ENCODE data around the gene FNBP1L.

The FNBP1L gene

DNA sequence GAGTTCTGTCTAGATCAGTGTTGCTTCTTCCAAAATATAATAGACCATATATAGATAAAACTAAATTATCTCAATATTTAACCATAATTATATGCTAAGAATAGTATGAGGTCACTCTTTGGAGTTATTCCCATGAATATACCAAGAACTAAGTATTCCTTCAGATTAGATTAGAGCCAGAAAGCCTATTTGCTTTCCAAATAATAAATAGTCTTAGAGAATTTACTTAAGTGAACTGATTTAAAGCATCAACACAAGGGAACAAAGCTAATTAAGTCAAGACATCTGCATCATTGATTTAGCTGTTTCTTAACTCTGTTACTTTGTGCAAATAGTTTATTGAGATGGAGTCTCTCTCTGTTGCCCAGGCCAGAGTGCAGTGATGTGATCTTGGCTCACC is 35.7 kb downstream of the FNBP1L start:
- no peak for DNase-seq (ENCODE audit: low read depth in 1 of 2, low spot score in 1 of 2)

- no peak for DNase-seq (ENCODE audit: low read depth in 1 of 2, low spot score in 1 of 2)
These were observed 40.3 kb downstream of the FNBP1L start for GRCh38 chr1:93488207-93488606.

DNA sequence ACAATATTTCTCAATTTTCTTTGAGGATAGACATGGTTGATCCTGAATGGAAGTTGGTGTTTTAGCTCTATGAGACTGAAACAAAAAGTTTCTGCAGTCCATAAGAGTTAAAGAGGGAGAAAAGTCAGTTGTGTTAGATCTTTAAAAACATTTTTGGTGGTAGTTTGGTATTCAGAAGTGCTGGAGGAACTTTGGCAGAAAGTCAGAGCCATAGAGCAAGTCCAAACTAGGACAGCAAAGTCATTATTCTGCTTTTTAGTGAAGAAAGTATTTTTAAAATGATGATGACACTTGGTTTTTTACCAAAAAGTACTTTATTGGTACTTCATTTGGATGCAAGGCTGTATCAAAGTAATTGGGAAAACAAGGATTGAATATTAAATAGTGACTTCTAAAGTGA is 41.8 kb downstream of the FNBP1L start:
- no peak for DNase-seq (ENCODE audit: low read depth in 1 of 2, low spot score in 1 of 2)

DNA sequence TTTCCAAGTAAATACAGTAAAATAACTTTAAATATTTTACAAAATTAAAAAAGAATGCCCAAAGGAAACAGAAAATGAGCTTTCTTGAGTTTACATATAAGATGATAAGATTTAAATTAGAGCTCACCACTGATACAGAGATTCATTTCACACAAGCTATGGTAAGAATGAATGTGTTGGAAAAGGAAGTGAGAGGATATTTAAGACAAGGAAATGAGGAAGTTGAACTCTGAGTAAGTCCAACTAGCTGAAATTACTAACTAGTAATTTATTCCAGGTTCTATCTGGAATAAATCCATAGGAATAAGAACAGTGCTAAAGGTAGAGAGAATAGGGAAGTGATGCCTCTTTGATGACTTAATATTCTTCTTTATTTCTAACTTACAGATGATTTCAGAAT is 42.4 kb downstream of the FNBP1L start:
- no peak for DNase-seq (ENCODE audit: low read depth in 1 of 2, low spot score in 1 of 2)

- DNase-seq (ENCODE audit: low read depth in 1 of 2, low spot score in 1 of 2): no peak
These were observed 48.0 kb downstream of the FNBP1L start for GRCh38 chr1:93495911-93496310.

DNA sequence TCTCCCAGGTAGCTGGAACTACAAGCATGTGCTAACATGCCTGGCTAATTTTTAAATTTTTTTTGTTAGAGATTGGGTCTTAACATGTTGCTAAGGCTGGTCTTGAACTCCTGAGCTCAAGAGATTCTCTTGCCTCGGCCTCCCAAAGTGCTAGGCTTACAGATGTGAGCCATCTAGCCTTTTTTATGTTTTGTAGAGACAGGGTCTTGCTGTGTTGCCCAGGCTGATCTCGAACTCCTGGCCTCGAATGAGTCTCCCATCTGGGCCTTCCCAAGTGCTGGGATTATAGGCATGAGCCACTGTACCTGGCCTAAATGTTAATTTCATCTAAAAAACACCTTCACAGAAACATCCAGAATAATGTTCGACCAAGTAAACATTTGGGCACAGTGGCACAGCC is 48.6 kb downstream of the FNBP1L start:
- no peak for DNase-seq (ENCODE audit: low read depth in 1 of 2, low spot score in 1 of 2)

- no peak for DNase-seq (ENCODE audit: low read depth in 1 of 2, low spot score in 1 of 2)
These were observed 51.2 kb downstream of the FNBP1L start for GRCh38 chr1:93499075-93499474.

DNA sequence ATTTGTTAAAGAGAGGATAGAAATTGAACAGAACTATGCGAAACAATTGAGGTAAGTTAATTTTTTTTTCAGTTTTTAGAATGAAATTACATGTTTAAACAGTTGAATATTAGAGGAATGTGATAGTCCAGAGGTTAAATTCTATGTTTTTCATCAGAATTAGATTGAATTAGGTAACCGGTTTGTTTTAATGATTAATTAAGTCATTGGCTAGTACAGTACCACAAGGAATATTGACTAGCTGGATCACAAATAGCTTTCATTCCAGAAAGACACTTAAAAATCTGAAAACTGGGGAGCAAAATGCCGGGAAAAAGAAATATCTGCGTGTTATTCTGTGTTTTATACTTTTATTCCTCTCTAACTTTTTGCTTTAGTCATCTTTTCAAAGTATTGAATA is 51.6 kb downstream of the FNBP1L start:
- no peak for DNase-seq (ENCODE audit: low read depth in 1 of 2, low spot score in 1 of 2)

- no peak for DNase-seq (ENCODE audit: low read depth in 1 of 2, low spot score in 1 of 2)
These were observed 52.4 kb downstream of the FNBP1L start for GRCh38 chr1:93500275-93500674.

DNA sequence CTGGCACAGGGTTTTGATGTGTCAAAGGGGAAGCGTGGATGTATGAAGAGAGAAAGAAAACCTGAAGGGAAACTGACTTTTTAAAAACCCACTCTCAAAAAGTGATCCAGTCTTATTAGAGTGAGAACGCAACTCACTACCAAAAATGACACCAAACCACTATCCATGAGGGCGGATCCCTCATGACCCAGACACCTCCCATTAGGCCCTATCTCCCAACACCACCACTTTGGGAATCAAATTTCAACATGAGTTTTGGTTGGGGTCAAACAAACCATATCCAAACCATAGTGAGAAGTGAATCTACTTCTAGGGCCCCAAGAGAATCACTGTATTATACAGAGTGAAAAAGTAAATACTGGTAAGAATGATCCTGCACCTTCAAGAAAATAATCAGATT is 53.5 kb downstream of the FNBP1L start:
- DNase-seq (ENCODE audit: low read depth in 1 of 2, low spot score in 1 of 2): no peak

DNA sequence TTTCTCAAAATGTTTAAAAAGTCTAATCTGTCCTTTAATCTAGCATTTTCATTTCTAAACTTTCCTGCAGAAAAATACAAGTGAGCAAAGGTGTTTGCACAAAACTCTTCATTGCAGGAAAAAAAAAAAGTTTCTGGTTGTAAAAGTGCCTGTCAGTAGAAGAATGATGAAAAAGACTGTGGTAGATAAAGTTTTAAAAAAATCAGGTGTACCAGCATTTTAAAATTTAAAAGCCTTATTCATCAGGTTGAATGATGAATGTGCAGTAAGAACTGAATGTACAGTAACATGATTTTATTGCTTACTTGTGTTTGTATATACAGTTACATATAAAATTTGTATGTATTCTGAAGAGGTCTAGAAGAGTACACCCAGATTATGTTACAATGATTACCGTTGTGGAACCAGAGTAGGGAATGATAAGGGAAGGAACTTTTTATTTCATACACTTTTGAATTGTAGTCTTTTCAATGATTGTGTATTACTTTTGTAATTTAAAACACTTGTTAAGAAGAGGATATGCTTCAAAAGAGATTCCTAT is 54.0 kb downstream of the FNBP1L start:
- DNase-seq (ENCODE audit: low read depth in 1 of 2, low spot score in 1 of 2): no peak

GRCh38 chr1:93502571-93502970 is 54.7 kb downstream of the FNBP1L start:
- DNase-seq (ENCODE audit: low read depth in 1 of 2, low spot score in 1 of 2): no peak

DNA sequence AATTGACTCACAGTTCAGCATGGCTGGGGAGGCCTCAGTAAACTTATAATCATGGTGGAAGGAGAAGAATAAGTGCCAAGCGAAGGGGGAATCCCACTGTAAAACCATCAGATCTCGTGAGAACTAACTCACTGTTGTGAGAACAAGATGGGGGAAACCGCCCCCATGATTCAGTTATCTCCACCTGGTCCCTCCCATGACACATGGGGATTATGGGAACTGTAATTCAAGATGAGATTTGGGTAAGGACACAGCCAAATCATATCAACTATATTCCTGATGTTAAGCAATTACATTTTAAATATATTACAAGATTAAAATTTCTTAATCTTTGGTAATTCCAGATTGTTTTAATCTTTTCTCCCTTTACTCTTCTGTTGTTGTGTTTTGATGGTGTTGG is 55.2 kb downstream of the FNBP1L start:
- DNase-seq (ENCODE audit: low read depth in 1 of 2, low spot score in 1 of 2): no peak

- no peak for DNase-seq (ENCODE audit: low read depth in 1 of 2, low spot score in 1 of 2)
These were observed 55.9 kb downstream of the FNBP1L start for GRCh38 chr1:93503816-93504215.

DNA sequence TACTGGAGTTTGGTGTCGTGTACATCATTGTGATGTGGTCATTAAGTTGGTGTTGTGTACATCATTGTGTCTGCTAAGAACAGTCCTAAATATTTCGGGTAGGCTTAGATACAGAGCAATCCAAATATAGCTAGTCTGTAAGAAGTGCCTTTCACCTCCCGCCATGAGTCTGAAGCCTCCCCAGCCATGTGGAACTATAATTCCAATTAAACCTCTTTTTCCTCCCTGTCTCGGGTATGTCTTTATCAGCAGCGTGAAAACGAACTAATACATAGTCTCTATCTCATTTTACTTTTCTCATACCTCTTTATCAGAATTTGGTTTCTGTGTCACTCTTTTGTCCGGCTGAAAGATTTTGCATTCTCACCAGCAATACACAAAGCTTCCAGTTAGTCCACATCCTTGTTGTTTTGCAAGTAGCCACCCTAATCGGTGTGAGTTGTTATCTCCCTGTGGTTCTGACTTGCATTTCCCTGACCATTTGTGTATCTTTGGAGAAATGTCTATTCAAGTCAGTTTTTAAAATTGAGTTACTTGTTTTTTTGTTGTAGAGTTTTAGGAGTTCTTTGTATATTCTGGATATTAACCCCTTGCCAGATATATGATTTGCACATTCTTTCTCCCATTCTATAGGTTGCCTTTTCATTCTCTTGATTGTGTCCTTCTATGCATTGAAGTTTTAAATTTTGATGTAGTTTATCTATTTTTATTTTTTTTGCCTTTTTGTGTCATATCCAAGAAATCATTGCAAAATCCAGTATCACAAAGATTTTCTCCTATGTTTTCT is 56.5 kb downstream of the FNBP1L start:
- no peak for DNase-seq (ENCODE audit: low read depth in 1 of 2, low spot score in 1 of 2)

- no peak for DNase-seq (ENCODE audit: low read depth in 1 of 2, low spot score in 1 of 2)
These were observed 58.2 kb downstream of the FNBP1L start for GRCh38 chr1:93506126-93506525.

- no peak for DNase-seq (ENCODE audit: low read depth in 1 of 2, low spot score in 1 of 2)
These were observed 68.2 kb downstream of the FNBP1L start for GRCh38 chr1:93516164-93516563.

DNA sequence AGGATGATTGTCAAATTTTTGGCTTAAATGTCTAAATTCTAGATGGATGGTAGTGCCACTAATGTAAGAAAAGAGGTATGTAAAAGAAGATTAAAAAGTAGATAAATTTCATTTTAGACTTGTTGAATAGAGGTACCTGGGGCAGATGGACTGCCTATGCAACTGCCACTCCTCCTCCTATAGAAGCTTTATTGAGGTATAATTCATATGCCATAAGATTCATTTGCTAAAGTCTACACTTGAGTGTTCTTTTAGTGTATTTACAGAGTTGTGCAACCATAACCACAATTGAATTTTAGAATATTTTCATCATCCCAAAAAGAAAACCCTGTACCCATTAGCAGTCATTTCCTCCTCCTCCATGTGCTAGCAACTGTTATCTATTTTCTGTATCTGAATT is 70.6 kb downstream of the FNBP1L start:
- DNase-seq (ENCODE audit: low read depth in 1 of 2, low spot score in 1 of 2): no peak

DNA sequence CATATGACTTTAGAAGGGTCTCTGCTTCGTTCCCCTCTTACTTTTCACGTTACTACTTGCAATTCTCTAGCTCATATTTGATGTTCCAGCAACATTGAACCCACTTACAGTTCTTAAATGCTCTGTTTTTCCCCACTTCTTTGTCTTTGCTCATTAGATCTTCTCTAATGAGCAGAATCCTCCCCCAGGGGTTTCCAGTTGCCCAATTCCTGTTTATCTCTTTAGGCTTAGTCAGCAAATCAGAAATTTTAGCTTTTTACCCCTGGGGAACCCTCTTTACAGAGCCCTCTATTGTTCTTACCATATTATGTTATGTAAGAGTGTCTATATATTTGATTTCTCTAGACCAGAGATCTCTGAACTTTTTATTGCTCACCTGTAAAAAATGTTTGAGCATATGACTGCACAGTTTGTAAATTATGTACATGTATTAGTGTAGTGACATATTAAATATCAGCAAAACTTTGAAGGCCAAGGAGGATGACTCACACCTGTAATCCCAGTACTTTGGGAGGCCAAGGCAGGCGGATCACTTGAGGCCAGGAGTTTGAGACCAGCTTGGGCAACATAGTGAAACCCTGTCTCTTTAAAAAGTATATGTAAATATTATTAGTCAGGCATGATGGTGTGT is 71.4 kb downstream of the FNBP1L start:
- DNase-seq (ENCODE audit: low read depth in 1 of 2, low spot score in 1 of 2): no peak

DNA sequence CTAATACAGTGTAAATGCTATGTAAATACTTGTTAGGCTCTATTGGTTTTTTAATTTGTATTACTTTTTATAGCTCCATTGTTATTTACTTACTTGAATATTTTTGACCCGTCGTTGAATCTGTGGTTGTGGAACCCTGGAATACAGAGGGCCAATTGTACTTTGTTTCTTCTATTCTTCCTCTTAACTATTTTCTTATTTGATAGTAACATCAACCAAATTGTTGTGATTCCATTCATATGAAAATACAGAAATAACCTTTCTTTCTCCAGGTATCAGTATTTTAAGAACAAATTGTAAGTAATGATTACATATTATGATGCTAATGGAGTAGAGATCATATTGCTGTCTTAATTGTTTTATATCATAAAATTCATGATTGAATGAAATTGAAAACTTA is 73.7 kb downstream of the FNBP1L start:
- DNase-seq (ENCODE audit: low read depth in 1 of 2, low spot score in 1 of 2): no peak

GRCh38 chr1:93522721-93523120 is 74.8 kb downstream of the FNBP1L start:
- no peak for DNase-seq (ENCODE audit: low read depth in 1 of 2, low spot score in 1 of 2)

DNA sequence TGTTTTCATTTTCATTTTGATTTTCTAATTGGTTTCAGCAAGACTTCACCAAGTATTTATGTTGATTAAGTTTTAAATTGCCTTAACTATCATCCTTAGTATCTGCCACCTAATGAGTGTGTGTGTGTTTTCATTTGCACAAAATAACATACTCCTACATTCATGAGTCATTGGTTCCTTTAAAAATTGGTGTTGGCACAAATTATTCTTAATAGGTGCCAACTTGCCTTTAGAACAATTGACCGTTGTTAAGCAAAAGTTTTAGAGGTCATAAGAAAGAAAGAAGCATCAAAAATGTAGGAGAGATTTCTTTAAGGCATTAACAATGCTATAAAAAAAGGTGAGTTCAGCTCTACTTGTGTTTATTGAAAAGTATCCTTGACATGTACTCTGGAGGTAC is 77.5 kb downstream of the FNBP1L start:
- no peak for DNase-seq (ENCODE audit: low read depth in 1 of 2, low spot score in 1 of 2)

- DNase-seq (ENCODE audit: low read depth in 1 of 2, low spot score in 1 of 2): no peak
These were observed 78.5 kb downstream of the FNBP1L start for GRCh38 chr1:93526431-93526830.

Data from stimulated activated CD4-positive, alpha-beta T cell treated with anti-CD3 and anti-CD28 coated beads, Interleukin-15, amount 100 ng/mL, for 1 hour (primary cell).